ENCODE results near the gene CAPS2. TPM values are rescaled to one million over a fixed set of nuclear protein-coding genes. Genes with fewer than 3 reads are reported as not detected.
A peak's percentile ranks its signal among the peaks of the same experiment; 100 is the strongest.

Gene CAPS2
- total RNA-seq, result 0.06 and 1.7 TPM in 2 replicates

- TF ChIP-seq CTCF (conservative IDR thresholded peaks at IDR 0.05; ENCODE audit: low read depth, low read length), result no peak
- no peak for DNase-seq (ENCODE audit: low read depth)
These were observed at the start of gene CAPS2 for GRCh38 chr12:75329918-75330826. CAPS2 (minus strand) TSS chr12:75330324; CDS start chr12:75326498, 3,826 bp downstream.

GRCh38 chr12:75378354-75378753 is 48.2 kb upstream of the CAPS2 start:
- no peak for DNase-seq (ENCODE audit: low read depth)
- no peak for TF ChIP-seq CTCF (conservative IDR thresholded peaks at IDR 0.05; ENCODE audit: low read depth, low read length)
- H3K4me3 ChIP-seq (ENCODE audit: low read depth, low read length), result no peak overlapping the region

More at GRCh38 chr12:75329918-75330826, at the start of gene CAPS2:
- H3K4me3 ChIP-seq (ENCODE audit: low read depth, low read length), result peak within 1 kb of the TSS; percentile 72

- DNase-seq (ENCODE audit: low read depth), result no peak
- no peak for TF ChIP-seq CTCF (conservative IDR thresholded peaks at IDR 0.05; ENCODE audit: low read depth, low read length)
- H3K4me3 ChIP-seq (ENCODE audit: low read depth, low read length), result no peak overlapping the region
These were observed 44.8 kb upstream of the CAPS2 start for GRCh38 chr12:75374971-75375370.

- TF ChIP-seq CTCF (conservative IDR thresholded peaks at IDR 0.05; ENCODE audit: low read depth, low read length), result no peak
- DNase-seq (ENCODE audit: low read depth), result no peak
- H3K4me3 ChIP-seq (ENCODE audit: low read depth, low read length), result no peak overlapping the region
These were observed 36.5 kb upstream of the CAPS2 start for GRCh38 chr12:75366629-75367028.

- no peak for DNase-seq (ENCODE audit: low read depth)
- H3K4me3 ChIP-seq (ENCODE audit: low read depth, low read length), result no peak overlapping the region
- TF ChIP-seq CTCF (conservative IDR thresholded peaks at IDR 0.05; ENCODE audit: low read depth, low read length), result no peak
These were observed 34.8 kb upstream of the CAPS2 start for GRCh38 chr12:75364919-75365318.

GRCh38 chr12:75361408-75361807 is 31.3 kb upstream of the CAPS2 start:
- TF ChIP-seq CTCF (conservative IDR thresholded peaks at IDR 0.05; ENCODE audit: low read depth, low read length), result no peak
- DNase-seq (ENCODE audit: low read depth), result no peak
- H3K4me3 ChIP-seq (ENCODE audit: low read depth, low read length), result no peak overlapping the region

- no peak for TF ChIP-seq CTCF (conservative IDR thresholded peaks at IDR 0.05; ENCODE audit: low read depth, low read length)
- H3K4me3 ChIP-seq (ENCODE audit: low read depth, low read length), result no peak overlapping the region
- DNase-seq (ENCODE audit: low read depth), result no peak
These were observed 30.8 kb upstream of the CAPS2 start for GRCh38 chr12:75360920-75361319.
